Astrocyte of the spinal cord (primary cell): ENCODE results near the gene GCN1.

Source experiments
- DNase-seq: peaks from one replicate; pipeline ENCODE4 v3.0.0; 2011; ENCODE audit warnings: low read depth, low spot score
- H3K4me3 ChIP-seq: 2 replicates; pipeline ENCODE4 v1.5.1; 2011; ENCODE audit warnings: low read depth, mild to moderate bottlenecking, low read length, moderate library complexity
- in situ Hi-C: cut with HindIII; loops from 2 replicates; pipeline ENCODE4 v1.10.0; 2017; ENCODE audit warnings: low sequenced_read_pairs
- TF ChIP-seq, protein P1 (sequence below): IDR thresholded peaks from 2 replicates; pipeline ENCODE4 v1.5.1; 2012; ENCODE audit warnings: low read depth, mild to moderate bottlenecking, low read length, inconsistent platforms

The GCN1 gene

GRCh38 chr12:120228041-120228290 is 33.5 kb upstream of the GCN1 start:
- in situ Hi-C loops: no loop called here
- TF ChIP-seq, protein P1, sequence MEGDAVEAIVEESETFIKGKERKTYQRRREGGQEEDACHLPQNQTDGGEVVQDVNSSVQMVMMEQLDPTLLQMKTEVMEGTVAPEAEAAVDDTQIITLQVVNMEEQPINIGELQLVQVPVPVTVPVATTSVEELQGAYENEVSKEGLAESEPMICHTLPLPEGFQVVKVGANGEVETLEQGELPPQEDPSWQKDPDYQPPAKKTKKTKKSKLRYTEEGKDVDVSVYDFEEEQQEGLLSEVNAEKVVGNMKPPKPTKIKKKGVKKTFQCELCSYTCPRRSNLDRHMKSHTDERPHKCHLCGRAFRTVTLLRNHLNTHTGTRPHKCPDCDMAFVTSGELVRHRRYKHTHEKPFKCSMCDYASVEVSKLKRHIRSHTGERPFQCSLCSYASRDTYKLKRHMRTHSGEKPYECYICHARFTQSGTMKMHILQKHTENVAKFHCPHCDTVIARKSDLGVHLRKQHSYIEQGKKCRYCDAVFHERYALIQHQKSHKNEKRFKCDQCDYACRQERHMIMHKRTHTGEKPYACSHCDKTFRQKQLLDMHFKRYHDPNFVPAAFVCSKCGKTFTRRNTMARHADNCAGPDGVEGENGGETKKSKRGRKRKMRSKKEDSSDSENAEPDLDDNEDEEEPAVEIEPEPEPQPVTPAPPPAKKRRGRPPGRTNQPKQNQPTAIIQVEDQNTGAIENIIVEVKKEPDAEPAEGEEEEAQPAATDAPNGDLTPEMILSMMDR: no peak
- H3K4me3 ChIP-seq: no peak overlapping the region
- DNase-seq: no peak

- in situ Hi-C loops: no loop called here
- no peak for DNase-seq
- TF ChIP-seq, protein P1: no peak
- H3K4me3 ChIP-seq: no peak overlapping the region
These were observed 32.9 kb upstream of the GCN1 start for GRCh38 chr12:120227233-120228040.

GRCh38 chr12:120225852-120226640 is 31.5 kb upstream of the GCN1 start:
- DNase-seq: no peak
- H3K4me3 ChIP-seq: no peak overlapping the region
- TF ChIP-seq, protein P1: no peak
- in situ Hi-C loops: no loop called here

DNA sequence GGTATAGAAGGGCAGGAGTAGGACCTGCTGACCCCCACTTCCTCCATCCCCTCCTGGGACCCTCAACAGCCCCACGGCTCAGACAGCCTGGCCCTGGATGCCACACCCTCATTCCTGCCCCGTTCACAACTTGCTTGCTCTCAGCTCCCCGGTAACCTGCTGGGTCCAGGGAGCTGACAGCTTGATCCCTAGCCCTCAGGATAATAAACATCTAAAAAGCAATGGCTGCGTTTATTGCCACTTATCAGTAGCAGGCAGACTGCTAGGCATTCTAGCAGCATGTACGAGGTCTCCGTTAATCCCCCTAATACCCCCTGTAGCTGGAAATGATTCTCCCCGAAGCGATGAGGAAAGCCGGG is 30.7 kb upstream of the GCN1 start:
- H3K4me3 ChIP-seq: no peak overlapping the region
- TF ChIP-seq, protein P1: no peak
- in situ Hi-C loops: no loop called here
- DNase-seq: no peak

GRCh38 chr12:120224304-120225199 is 30.0 kb upstream of the GCN1 start:
- TF ChIP-seq, protein P1: no peak
- in situ Hi-C loops: no loop called here
- no peak overlapping the region for H3K4me3 ChIP-seq
- peak; percentile 38 for DNase-seq

DNA sequence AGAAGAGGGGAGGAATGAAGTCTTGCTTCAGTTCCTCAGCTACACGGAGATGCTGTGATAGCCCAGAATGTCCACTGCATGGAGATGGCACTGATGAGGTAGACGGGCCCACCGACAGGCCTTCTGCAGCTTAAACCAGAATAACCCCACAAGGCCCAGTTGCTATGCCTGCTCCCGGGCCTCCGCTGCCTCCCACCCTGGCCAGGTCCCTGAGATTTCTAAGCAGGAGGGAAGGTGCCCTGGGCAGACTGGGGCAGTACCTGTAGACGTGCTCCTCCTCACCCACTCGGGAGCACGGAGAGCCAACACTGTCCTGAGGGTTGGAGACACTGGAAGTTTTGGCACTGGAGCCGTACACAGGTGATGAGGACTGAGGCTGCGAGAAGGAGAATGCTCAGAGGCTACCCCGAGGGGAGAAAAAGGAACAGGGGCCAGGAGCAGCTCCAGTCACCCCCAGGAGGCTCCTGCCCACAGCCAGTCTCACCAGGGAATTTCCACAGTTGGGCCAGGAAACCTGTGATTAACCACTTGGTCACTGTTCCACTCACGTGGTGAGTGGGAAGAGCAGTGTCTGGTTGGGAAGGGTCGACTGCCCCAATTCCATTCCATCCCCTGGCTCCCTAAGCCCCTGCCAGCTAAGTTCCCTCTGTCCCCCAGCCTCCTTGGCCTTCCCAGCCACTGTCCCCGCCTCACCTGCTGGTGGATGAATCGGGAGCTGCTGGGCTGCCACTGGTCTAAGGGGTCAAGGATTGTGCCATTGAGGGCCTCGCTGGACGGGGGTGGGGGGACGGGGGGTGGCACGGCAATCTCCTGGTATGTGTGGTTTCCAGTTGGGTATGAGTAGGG is 29.2 kb upstream of the GCN1 start:
- H3K4me3 ChIP-seq: no peak overlapping the region
- no peak for DNase-seq
- TF ChIP-seq, protein P1: no peak
- in situ Hi-C loops: no loop called here
